D721Med (cell line): ENCODE results near the gene WIPF2.

Experiments
- DNase-seq: peaks from one replicate; pipeline ENCODE4 v3.0.0; 2011; ENCODE audit warnings: low spot score; ENCODE audit not compliant: insufficient read length
- FAIRE-seq: peaks from 2 replicates; lab custom pipeline; 2011; peaks lifted over from hg19 to GRCh38; lab: Jason Lieb, UNC
- CTCF ChIP-seq: IDR thresholded peaks from 2 replicates; pipeline ENCODE4 v1.5.1; 2012; ENCODE audit warnings: mild to moderate bottlenecking, control low read depth; ENCODE audit not compliant: insufficient read depth; ENCODE audit errors: missing control alignments

Gene WIPF2

GRCh38 chr17:40312131-40312731 lies 93.1 kb downstream of the WIPF2 start:
- no peak for TF ChIP-seq CTCF
- no peak for DNase-seq
- FAIRE-seq, result no peak

- FAIRE-seq (no peak), DNase-seq (no peak)
- TF ChIP-seq CTCF, result no peak
These were observed 94.0 kb downstream of the WIPF2 start for GRCh38 chr17:40312893-40313667.

GRCh38 chr17:40313668-40314583 lies 94.8 kb downstream of the WIPF2 start:
- FAIRE-seq (no peak), DNase-seq (no peak)
- TF ChIP-seq CTCF, result no peak

- no peak for TF ChIP-seq CTCF
- FAIRE-seq (no peak), DNase-seq (no peak)
These were observed 95.5 kb downstream of the WIPF2 start for GRCh38 chr17:40314584-40314956.

- no peak for FAIRE-seq
- TF ChIP-seq CTCF, result no peak
- no peak for DNase-seq
These were observed 96.1 kb downstream of the WIPF2 start for GRCh38 chr17:40315206-40315605.

- FAIRE-seq (no peak), DNase-seq (no peak)
- no peak for TF ChIP-seq CTCF
These were observed 96.8 kb downstream of the WIPF2 start for GRCh38 chr17:40315678-40316570.
